OCI-LY7 (cell line): ENCODE data around the gene SDHD. TPM values are rescaled to one million over a fixed set of nuclear protein-coding genes. Genes with fewer than 3 reads are reported as not detected.
"Not testable (repeated sequence)": the region's sequence is repeated elsewhere in the genome, so short reads cannot be mapped to it uniquely, and the experiment has no call there.

ENCODE experiments used
- BruUV-seq: library from RNA; stranded (reverse); fragments of 400-500 nt; replicated peaks from 2 replicates; lab custom pipeline; 2021; lab: Mats Ljungman, UMichigan
- CTCF ChIA-PET: fragments of 300-600 bp; sonication (Branson Sonifier 250); formaldehyde crosslinking; loops from one replicate; lab custom pipeline; 2022; ENCODE audit warnings: antibody characterized with exemption; ENCODE audit not compliant: unreplicated experiment; lab: Charles Lee
- POLR2A ChIA-PET: fragments of 300-600 bp; sonication (Branson Sonifier 250); formaldehyde crosslinking; loops from one replicate; lab custom pipeline; 2022; ENCODE audit warnings: antibody characterized with exemption; lab: Charles Lee
- DNase-seq: peaks from one replicate; pipeline ENCODE4 v3.0.0-alpha.2; 2015; ENCODE audit warnings: low spot score
- H2AFZ ChIP-seq: fragments of 200-600 bp; sonication (generic), shearing (Covaris generic); 2 replicates; pipeline ENCODE4 v1.6.1; 2014; ENCODE audit warnings: mild to moderate bottlenecking, antibody characterized with exemption, low read length, moderate library complexity
- H3K27ac ChIP-seq: fragments of 200-600 bp; sonication (generic); 2 replicates; pipeline ENCODE4 v1.5.1; 2014; ENCODE audit warnings: mixed run types, low read depth, mild to moderate bottlenecking, moderate library complexity, low read length, inconsistent platforms; ENCODE audit not compliant: poor library complexity, severe bottlenecking
- H3K36me3 ChIP-seq: fragments of 200-600 bp; sonication (generic); 2 replicates; pipeline ENCODE4 v1.6.1; 2014; ENCODE audit warnings: mild to moderate bottlenecking, antibody characterized with exemption, low read length, moderate library complexity, mixed read lengths; ENCODE audit not compliant: insufficient read depth
- H3K4me1 ChIP-seq: fragments of 200-600 bp; sonication (generic); 2 replicates; pipeline ENCODE4 v1.5.1; 2014; ENCODE audit warnings: mild to moderate bottlenecking, low read length; ENCODE audit not compliant: insufficient read depth, poor library complexity, severe bottlenecking
- H3K4me2 ChIP-seq: fragments of 200-600 bp; sonication (generic); 2 replicates; pipeline ENCODE4 v1.6.1; 2014; ENCODE audit warnings: mild to moderate bottlenecking, low read length
- H3K4me3 ChIP-seq: fragments of 200-600 bp; sonication (generic); 2 replicates; pipeline ENCODE4 v1.5.1; 2014; ENCODE audit warnings: mild to moderate bottlenecking, low read depth, low read length; ENCODE audit not compliant: poor library complexity, severe bottlenecking
- H3K79me2 ChIP-seq: fragments of 200-600 bp; sonication (generic); 2 replicates; pipeline ENCODE4 v1.6.1; 2016; ENCODE audit warnings: low read depth, mild to moderate bottlenecking, low read length, moderate library complexity, mixed read lengths; ENCODE audit not compliant: insufficient read depth
- H3K9me2 ChIP-seq: fragments of 200-600 bp; sonication (generic); 2 replicates; pipeline ENCODE4 v1.6.1; 2016; ENCODE audit warnings: mild to moderate bottlenecking, low read length, mixed read lengths; ENCODE audit not compliant: insufficient read depth
- H3K9me3 ChIP-seq: fragments of 200-600 bp; sonication (generic); 2 replicates; pipeline ENCODE4 v1.6.1; 2014; ENCODE audit warnings: mild to moderate bottlenecking, mixed run types, low read length, mixed read lengths
- H4K20me1 ChIP-seq: fragments of 200-600 bp; sonication (generic); 2 replicates; pipeline ENCODE4 v1.6.1; 2014; ENCODE audit warnings: mild to moderate bottlenecking, antibody characterized with exemption, low read length, moderate library complexity, mixed read lengths; ENCODE audit not compliant: insufficient read depth
- EZH2phosphoT487 ChIP-seq: fragments of 200-600 bp; sonication (generic); IDR thresholded peaks from 2 replicates; pipeline ENCODE4 v1.6.1; 2018; ENCODE audit warnings: low read depth, borderline replicate concordance, mild to moderate bottlenecking, mixed run types, antibody characterized with exemption, low read length, moderate library complexity, mixed read lengths
- intact Hi-C: fragments of 100-400 bp; cut with micrococcal nuclease; formaldehyde crosslinking; loops from one replicate; pipeline ENCODE4 v1.10.0; 2022; ENCODE audit not compliant: unreplicated experiment
- total RNA-seq, 2 experiments: library from RNA; depleted of rRNA in 1 of 2; stranded (reverse); fragments of >200 nt in 1 of 2; shearing (Covaris generic) in 1 of 2; gene quantifications; 2 replicates each; pipeline ENCODE4 v1.2.3, GENCODE V29; 2014 to 2022
- TF ChIP-seq, protein P1 (sequence below): fragments of 200-600 bp; sonication (generic); conservative IDR thresholded peaks from 2 replicates; pipeline ENCODE4 v1.5.1; 2014; ENCODE audit warnings: mild to moderate bottlenecking, antibody characterized with exemption, low read length, moderate library complexity, mixed read lengths

The SDHD gene
- total RNA-seq, 2 experiments from 2014 or later, result 58.8 to 77.1 TPM

DNA sequence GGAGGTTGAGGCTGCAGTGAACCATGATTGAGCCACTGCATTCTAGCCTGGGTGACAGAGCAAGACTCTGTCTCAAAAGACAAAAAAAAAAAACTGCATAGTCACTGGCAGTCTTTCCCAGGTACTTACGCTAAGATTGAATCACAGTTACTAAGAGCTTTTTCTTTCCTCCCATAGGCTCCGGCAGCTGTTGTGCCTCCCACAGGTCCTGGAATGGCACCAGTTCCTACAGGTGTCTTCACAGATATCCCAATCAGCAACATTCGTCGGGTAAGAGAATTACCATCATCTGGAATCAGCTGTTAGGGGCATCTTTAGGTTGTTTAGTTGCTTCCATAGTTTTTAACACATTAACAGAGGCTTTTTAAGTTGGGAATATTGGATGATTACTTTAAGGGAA is 41.7 kb upstream of the SDHD start:
- no peak for DNase-seq
- Histone ChIP-seq H4K20me1 (no peaks in the 10 kb centered on the region), H3K9me2 (no peaks in the 10 kb centered on the region), H3K4me1 (peaks cover 22% of the 10 kb centered on the region), H3K4me2 (no peak overlapping the region), H3K4me3 (no peak overlapping the region), H3K9me3 (peaks cover 5% of the 10 kb centered on the region; the same call in 1 of the 2 replicates), H3K79me2 (peaks cover 11% of the 10 kb centered on the region), H3K27ac (no peak overlapping the region), H2AFZ (no peak overlapping the region), H3K36me3 (peaks cover 97% of the 10 kb centered on the region)
- BruUV-seq, result no TSS peak
- CTCF ChIA-PET, result interaction anchor here (0.7 kb wide), 1 partner anchor 182 kb away, joined by 3 read pairs; no protein-coding TSS in a partner anchor
- POLR2A ChIA-PET, result interaction anchor here (1.6 kb wide), 1 partner anchor 15 kb away, joined by 3 read pairs; no protein-coding TSS in a partner anchor
- intact Hi-C loops, result no loop called here
- TF ChIP-seq EZH2phosphoT487, result no peak
- TF ChIP-seq, protein P1, sequence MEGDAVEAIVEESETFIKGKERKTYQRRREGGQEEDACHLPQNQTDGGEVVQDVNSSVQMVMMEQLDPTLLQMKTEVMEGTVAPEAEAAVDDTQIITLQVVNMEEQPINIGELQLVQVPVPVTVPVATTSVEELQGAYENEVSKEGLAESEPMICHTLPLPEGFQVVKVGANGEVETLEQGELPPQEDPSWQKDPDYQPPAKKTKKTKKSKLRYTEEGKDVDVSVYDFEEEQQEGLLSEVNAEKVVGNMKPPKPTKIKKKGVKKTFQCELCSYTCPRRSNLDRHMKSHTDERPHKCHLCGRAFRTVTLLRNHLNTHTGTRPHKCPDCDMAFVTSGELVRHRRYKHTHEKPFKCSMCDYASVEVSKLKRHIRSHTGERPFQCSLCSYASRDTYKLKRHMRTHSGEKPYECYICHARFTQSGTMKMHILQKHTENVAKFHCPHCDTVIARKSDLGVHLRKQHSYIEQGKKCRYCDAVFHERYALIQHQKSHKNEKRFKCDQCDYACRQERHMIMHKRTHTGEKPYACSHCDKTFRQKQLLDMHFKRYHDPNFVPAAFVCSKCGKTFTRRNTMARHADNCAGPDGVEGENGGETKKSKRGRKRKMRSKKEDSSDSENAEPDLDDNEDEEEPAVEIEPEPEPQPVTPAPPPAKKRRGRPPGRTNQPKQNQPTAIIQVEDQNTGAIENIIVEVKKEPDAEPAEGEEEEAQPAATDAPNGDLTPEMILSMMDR, result no peak

DNA sequence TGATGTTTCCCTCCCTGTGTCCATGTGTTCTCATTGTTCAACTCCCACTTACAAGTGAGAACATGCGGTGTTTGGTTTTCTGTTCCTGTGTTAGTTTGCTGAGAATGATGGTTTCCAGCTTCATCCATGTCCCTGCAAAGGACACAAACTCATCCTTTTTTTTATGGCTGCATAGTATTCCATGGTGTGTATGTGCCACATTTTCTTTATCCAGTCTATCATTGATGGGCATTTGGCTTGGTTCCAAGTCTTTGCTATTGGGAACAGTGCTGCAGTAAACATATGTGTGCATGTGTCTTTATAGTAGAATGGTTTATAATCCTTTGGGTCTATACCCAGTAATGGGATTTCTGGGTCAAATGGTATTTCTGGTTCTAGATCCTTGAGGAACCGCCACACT is 40.0 kb upstream of the SDHD start:
- H3K4me3 ChIP-seq, CTCF ChIA-PET, H2AFZ ChIP-seq, H3K9me3 ChIP-seq, BruUV-seq, H3K27ac ChIP-seq, H4K20me1 ChIP-seq, H3K9me2 ChIP-seq, DNase-seq, POLR2A ChIA-PET, intact Hi-C loops, H3K4me2 ChIP-seq: not testable (repeated sequence)
- peaks cover 24% of the 10 kb centered on the region for H3K79me2 ChIP-seq
- peaks cover 38% of the 10 kb centered on the region for H3K4me1 ChIP-seq
- H3K36me3 ChIP-seq, result peaks cover 95% of the 10 kb centered on the region

DNA sequence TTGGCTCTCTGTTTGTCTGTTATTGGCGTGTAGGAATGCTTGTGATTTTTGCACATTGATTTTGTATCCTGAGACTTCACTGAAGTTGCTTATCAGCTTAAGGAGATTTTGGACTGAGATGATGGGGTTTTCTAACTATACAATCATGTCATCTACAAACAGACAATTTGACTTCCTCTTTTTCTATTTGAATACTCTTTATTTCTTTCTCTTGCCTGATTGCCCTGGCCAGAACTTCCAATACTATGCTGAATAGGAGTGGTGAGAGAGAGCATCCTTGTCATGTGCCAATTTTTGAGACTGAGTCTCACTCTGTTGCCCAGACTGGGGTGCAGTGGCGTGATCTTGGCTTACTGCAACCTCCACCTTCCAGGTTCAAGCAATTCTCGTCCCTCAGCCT is 38.4 kb upstream of the SDHD start:
- DNase-seq, intact Hi-C loops, H3K9me2 ChIP-seq, H2AFZ ChIP-seq, BruUV-seq, CTCF ChIA-PET, H3K9me3 ChIP-seq, H3K4me3 ChIP-seq, H4K20me1 ChIP-seq: not testable (repeated sequence)
- POLR2A ChIA-PET, result interaction anchor here (0.6 to 1.2 kb wide), 7 partner anchors 11 to 466 kb away, joined by 3 to 6 read pairs (median 3); partner anchors contain the start of genes ALG9, SDHD and TIMM8B
- Histone ChIP-seq H3K4me2 (peak overlapping the region; percentile 43), H3K4me1 (peaks cover 47% of the 10 kb centered on the region), H3K36me3 (peaks cover 95% of the 10 kb centered on the region), H3K79me2 (peaks cover 26% of the 10 kb centered on the region), H3K27ac (peak overlapping the region; percentile 50)
